Muscle of leg (tissue), 16 donors: Measurements from ENCODE around the gene CLTB. TPM values are rescaled to one million over a fixed set of nuclear protein-coding genes. Genes with fewer than 3 reads are reported as not detected.

ENCODE experiments used
- DNase-seq: peaks from one replicate; pipeline ENCODE4 v3.0.0; 2013
- H3K27ac ChIP-seq: one replicate; pipeline ENCODE4 v1.5.1; 2013; ENCODE audit warnings: mild to moderate bottlenecking, low read length, control low read depth
- H3K27me3 ChIP-seq: one replicate; pipeline ENCODE4 v1.6.1; 2013; ENCODE audit warnings: low read length; ENCODE audit not compliant: control insufficient read depth, insufficient read depth
- H3K36me3 ChIP-seq: one replicate; pipeline ENCODE4 v1.6.1; 2013; ENCODE audit warnings: low read length; ENCODE audit not compliant: control insufficient read depth, insufficient read depth
- H3K4me1 ChIP-seq: one replicate; pipeline ENCODE4 v1.6.1; 2013; ENCODE audit warnings: low read length; ENCODE audit not compliant: control insufficient read depth, insufficient read depth
- H3K4me3 ChIP-seq: one replicate; pipeline ENCODE4 v1.5.1; 2013; ENCODE audit warnings: low read length, control low read depth
- H3K9me3 ChIP-seq: replicated peaks from 2 replicates; pipeline ENCODE4 v1.6.1; 2013; ENCODE audit warnings: low read depth, low read length; ENCODE audit not compliant: control insufficient read depth
- WGBS: methylation state at CpG from one replicate; pipeline ENCODE4 v1.1.5; 2013; ENCODE audit warnings: missing lambda C conversion rate; ENCODE audit not compliant: insufficient coverage; 5-methylcytosine and 5-hydroxymethylcytosine counted together
- long read RNA-seq, 11 donors: transcript quantifications; one replicate each; lab custom pipeline, GENCODE V29; 2026
- polyA plus RNA-seq, 8 donors: library from polyadenylated mRNA; unstranded; fragments of 120-200 nt; gene quantifications; one replicate each; pipeline versions ENCODE4 v1.2.1 to v1.2.3, GENCODE V29; 2013; ENCODE audit warnings: inconsistent platforms in 1 of 8, low replicate concordance in 1 of 8; ENCODE audit not compliant: insufficient read length in 8 of 8, insufficient read depth in 1 of 8
- total RNA-seq: library from RNA; stranded (reverse); fragments of 120-200 nt; gene quantifications from one replicate; pipeline ENCODE4 v1.2.4, GENCODE V29; 2013

CLTB gene
- 54.1 TPM for total RNA-seq
- polyA plus RNA-seq = 10 to 100 TPM; 50.0 to 65.8 (median 58.7) TPM
- long read RNA-seq, donor 1, transcript CLTB-202 (5 exons, 1,161 nt) = major isoform, 15 of 16 reads
- long read RNA-seq, donor 1, partial matches to known transcripts = 0 of 16 reads
- long read RNA-seq, donor 1, other reads (novel, unspliced or antisense) = 0 of 16 reads
- long read RNA-seq, donor 2, partial matches to known transcripts = 0 of 4 reads
- long read RNA-seq, donor 2, other reads (novel, unspliced or antisense) = 0 of 4 reads
- long read RNA-seq, donor 3, transcript CLTB-202 (5 exons, 1,161 nt) = major isoform, 44 of 44 reads
- long read RNA-seq, donor 3, partial matches to known transcripts = 0 of 44 reads
- long read RNA-seq, donor 3, other reads (novel, unspliced or antisense) = 0 of 44 reads
- long read RNA-seq, donor 4, transcript CLTB-202 (5 exons, 1,161 nt) = major isoform, 25 of 27 reads
- long read RNA-seq, donor 4, partial matches to known transcripts = 0 of 27 reads
- long read RNA-seq, donor 4, other reads (novel, unspliced or antisense) = 0 of 27 reads
- long read RNA-seq, donor 5, transcript CLTB-202 (5 exons, 1,161 nt) = major isoform, 60 of 61 reads
- long read RNA-seq, donor 5, partial matches to known transcripts = 0 of 61 reads
- long read RNA-seq, donor 5, other reads (novel, unspliced or antisense) = 0 of 61 reads
- long read RNA-seq, donor 6, transcript CLTB-202 (5 exons, 1,161 nt) = major isoform, 56 of 57 reads
- long read RNA-seq, donor 6, partial matches to known transcripts = 0 of 57 reads
- long read RNA-seq, donor 6, other reads (novel, unspliced or antisense) = 0 of 57 reads
- long read RNA-seq, donor 7, transcript CLTB-202 (5 exons, 1,161 nt) = major isoform, 43 of 44 reads
- long read RNA-seq, donor 7, partial matches to known transcripts = 0 of 44 reads
- long read RNA-seq, donor 7, other reads (novel, unspliced or antisense) = 0 of 44 reads
- long read RNA-seq, donor 8, transcript CLTB-202 (5 exons, 1,161 nt) = major isoform, 21 of 21 reads
- long read RNA-seq, donor 8, partial matches to known transcripts = 0 of 21 reads
- long read RNA-seq, donor 8, other reads (novel, unspliced or antisense) = 0 of 21 reads
- long read RNA-seq, donor 9, transcript CLTB-202 (5 exons, 1,161 nt) = major isoform, 18 of 19 reads
- long read RNA-seq, donor 9, partial matches to known transcripts = 0 of 19 reads
- long read RNA-seq, donor 9, other reads (novel, unspliced or antisense) = 0 of 19 reads
- long read RNA-seq, donor 10, transcript CLTB-202 (5 exons, 1,161 nt) = major isoform, 27 of 28 reads
- long read RNA-seq, donor 10, partial matches to known transcripts = 0 of 28 reads
- long read RNA-seq, donor 10, other reads (novel, unspliced or antisense) = 0 of 28 reads
- long read RNA-seq, donor 11, transcript CLTB-202 (5 exons, 1,161 nt) = major isoform, 9 of 10 reads
- long read RNA-seq, donor 11, partial matches to known transcripts = 0 of 10 reads
- long read RNA-seq, donor 11, other reads (novel, unspliced or antisense) = 0 of 10 reads

GRCh38 chr5:176415952-176416924 lies at the start of gene CLTB:
TSS of gene CLTB (minus strand) at chr5:176416539. CDS start at chr5:176416363, 176 bp downstream.
- Histone ChIP-seq H3K4me1 (peaks cover 23% of the 10 kb centered on the region), H3K27me3 (no peaks in the 10 kb centered on the region), H3K27ac (peak within 1 kb of the TSS; percentile 60), H3K36me3 (peaks cover 7% of the 10 kb centered on the region), H3K4me3 (peak within 1 kb of the TSS; percentile 80), H3K9me3 (no peaks in the 10 kb centered on the region)
- peak; percentile 95 for DNase-seq
- under 1% methylated on average over 106 of the region's 107 CpGs for WGBS

GRCh38 chr5:176463113-176463764 lies 46.9 kb upstream of the CLTB start:
- WGBS = no CpG with 5 or more reads among the region's 7 CpGs
- no peak overlapping the region for H3K27ac ChIP-seq

GRCh38 chr5:176461349-176461748 lies 45.0 kb upstream of the CLTB start:
- peaks cover 3% of the 10 kb centered on the region for H3K36me3 ChIP-seq
- H3K4me1 ChIP-seq = peaks cover 2% of the 10 kb centered on the region
- no peaks in the 10 kb centered on the region for H3K27me3 ChIP-seq
- H3K27ac ChIP-seq = no peak overlapping the region
- no peaks in the 10 kb centered on the region for H3K9me3 ChIP-seq
- H3K4me3 ChIP-seq = no peak overlapping the region
- no peak for DNase-seq
- WGBS = no CpG with 5 or more reads among the region's 2 CpGs

More at GRCh38 chr5:176463113-176463764, 46.9 kb upstream of the CLTB start:
- Histone ChIP-seq H3K36me3 (peaks cover 6% of the 10 kb centered on the region), H3K4me1 (no peaks in the 10 kb centered on the region), H3K27me3 (no peaks in the 10 kb centered on the region), H3K9me3 (no peaks in the 10 kb centered on the region), H3K4me3 (no peak overlapping the region)
- no peak for DNase-seq

GRCh38 chr5:176458904-176459561 lies 42.7 kb upstream of the CLTB start:
- peaks cover 2% of the 10 kb centered on the region for H3K4me1 ChIP-seq
- H3K4me3 ChIP-seq = no peak overlapping the region
- no peak overlapping the region for H3K27ac ChIP-seq
- DNase-seq = no peak
- H3K27me3 ChIP-seq = no peaks in the 10 kb centered on the region
- peaks cover under 1% of the 10 kb centered on the region for H3K36me3 ChIP-seq
- H3K9me3 ChIP-seq = no peaks in the 10 kb centered on the region
- WGBS = no CpG with 5 or more reads among the region's 3 CpGs

- no peak overlapping the region for H3K27ac ChIP-seq
- H3K4me1 ChIP-seq = peaks cover 2% of the 10 kb centered on the region
- no peak overlapping the region for H3K4me3 ChIP-seq
- no peaks in the 10 kb centered on the region for H3K27me3 ChIP-seq
- peaks cover 9% of the 10 kb centered on the region for H3K36me3 ChIP-seq
- DNase-seq = no peak
- WGBS = no CpG with 5 or more reads among the region's 4 CpGs
- H3K9me3 ChIP-seq = no peaks in the 10 kb centered on the region
These were observed 38.5 kb upstream of the CLTB start for GRCh38 chr5:176454724-176455394.

- no peaks in the 10 kb centered on the region for H3K9me3 ChIP-seq
- peaks cover 11% of the 10 kb centered on the region for H3K4me1 ChIP-seq
- no CpG with 5 or more reads among the region's 1 CpG for WGBS
- no peak overlapping the region for H3K27ac ChIP-seq
- H3K27me3 ChIP-seq = no peaks in the 10 kb centered on the region
- no peak overlapping the region for H3K4me3 ChIP-seq
- peaks cover 9% of the 10 kb centered on the region for H3K36me3 ChIP-seq
- no peak for DNase-seq
These were observed 33.7 kb upstream of the CLTB start for GRCh38 chr5:176450077-176450476.

- Histone ChIP-seq H3K36me3 (peaks cover under 1% of the 10 kb centered on the region), H3K4me1 (peaks cover 11% of the 10 kb centered on the region), H3K4me3 (peak within 1 kb of the TSS; percentile 96), H3K9me3 (no peaks in the 10 kb centered on the region), H3K27me3 (no peaks in the 10 kb centered on the region), H3K27ac (peak within 1 kb of the TSS; percentile 99)
- DNase-seq = peak; percentile 99
- under 1% methylated on average over 46 of the region's 50 CpGs for WGBS
These were observed 31.8 kb upstream of the CLTB start, which contains the start of gene FAF2 for GRCh38 chr5:176447978-176448608. TSS of gene FAF2 (plus strand) at chr5:176448385. CDS start at chr5:176448408, 23 bp downstream.
